OCI-LY3 (cell line): ENCODE data around the gene IKZF2.

Experiments
- CTCF ChIP-seq: fragments of 200-600, 300-600 bp; sonication (generic); IDR thresholded peaks from 2 replicates; pipeline ENCODE4 v1.5.1; 2014; ENCODE audit warnings: antibody characterized with exemption, low read length, low read depth
- EZH2phosphoT487 ChIP-seq: fragments of 200-600 bp; shearing (Covaris generic); IDR thresholded peaks from 2 replicates; pipeline ENCODE4 v1.6.1; 2018; ENCODE audit warnings: antibody characterized with exemption, mixed run types, low read depth

GRCh38 chr2:213079756-213080155, 71.7 kb downstream of the IKZF2 start:
- TF ChIP-seq CTCF (no peak), EZH2phosphoT487 (no peak)
